ENCODE results near the gene DDN. TPM values are rescaled to one million over a fixed set of nuclear protein-coding genes. Genes with fewer than 3 reads are reported as not detected.

The DDN gene
- total RNA-seq, 4 donors from 2014 or later = 26.8 to 415 (median 232) TPM

DNA sequence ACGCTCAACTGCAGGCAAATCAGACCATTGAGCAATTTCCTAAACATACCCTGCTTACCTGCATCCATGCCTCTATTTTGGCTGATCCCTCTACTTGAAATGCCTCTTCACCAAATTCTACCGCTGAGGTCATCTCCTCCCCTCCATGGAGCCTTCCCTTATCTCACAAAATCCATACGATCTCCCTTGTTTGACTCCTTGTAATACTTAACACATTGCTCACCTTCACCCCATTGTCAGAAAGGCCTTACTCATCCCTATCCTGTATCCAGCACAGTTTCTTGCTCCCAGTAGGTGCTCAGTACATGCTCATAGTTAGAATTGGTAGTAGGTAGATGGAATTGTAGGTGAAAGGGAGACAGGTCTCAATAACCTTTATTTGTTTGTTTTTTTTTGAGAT, 5.4 kb downstream of the DDN start:
- in situ Hi-C loops (cut with MboI; ENCODE audit: low sequenced_read_pairs in 4 of 4) (loop anchor here in 1 of 4 donors (25.0 kb wide), 1 partner anchor 131 kb away; the partner anchor contains the start of genes DDX23 and RND1), intact Hi-C loops (cut with DNase I; ENCODE audit: low total_unique reads) (no loop called here)
- ATAC-seq (no peak), DNase-seq (no peak)
- TF ChIP-seq, protein P1, sequence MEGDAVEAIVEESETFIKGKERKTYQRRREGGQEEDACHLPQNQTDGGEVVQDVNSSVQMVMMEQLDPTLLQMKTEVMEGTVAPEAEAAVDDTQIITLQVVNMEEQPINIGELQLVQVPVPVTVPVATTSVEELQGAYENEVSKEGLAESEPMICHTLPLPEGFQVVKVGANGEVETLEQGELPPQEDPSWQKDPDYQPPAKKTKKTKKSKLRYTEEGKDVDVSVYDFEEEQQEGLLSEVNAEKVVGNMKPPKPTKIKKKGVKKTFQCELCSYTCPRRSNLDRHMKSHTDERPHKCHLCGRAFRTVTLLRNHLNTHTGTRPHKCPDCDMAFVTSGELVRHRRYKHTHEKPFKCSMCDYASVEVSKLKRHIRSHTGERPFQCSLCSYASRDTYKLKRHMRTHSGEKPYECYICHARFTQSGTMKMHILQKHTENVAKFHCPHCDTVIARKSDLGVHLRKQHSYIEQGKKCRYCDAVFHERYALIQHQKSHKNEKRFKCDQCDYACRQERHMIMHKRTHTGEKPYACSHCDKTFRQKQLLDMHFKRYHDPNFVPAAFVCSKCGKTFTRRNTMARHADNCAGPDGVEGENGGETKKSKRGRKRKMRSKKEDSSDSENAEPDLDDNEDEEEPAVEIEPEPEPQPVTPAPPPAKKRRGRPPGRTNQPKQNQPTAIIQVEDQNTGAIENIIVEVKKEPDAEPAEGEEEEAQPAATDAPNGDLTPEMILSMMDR (IDR thresholded peaks at IDR 0.05 in 4 of 5, conservative IDR thresholded peaks at IDR 0.05 in 1 of 5) = no peak
- TF ChIP-seq POLR2A (IDR thresholded peaks at IDR 0.05) = no peak
- Histone ChIP-seq H3K4me3 (no peak overlapping the region), H3K4me1 (peaks cover 17 to 26% of the 10 kb centered on the region in 2 donors), H3K36me3 (no peaks in the 10 kb centered on the region), H3K9me3 (no peaks in the 10 kb centered on the region), H3K27ac (no peak overlapping the region), H3K27me3 (peaks cover 0 to 29% (median 12%) of the 10 kb centered on the region in 3 donors)

DNA sequence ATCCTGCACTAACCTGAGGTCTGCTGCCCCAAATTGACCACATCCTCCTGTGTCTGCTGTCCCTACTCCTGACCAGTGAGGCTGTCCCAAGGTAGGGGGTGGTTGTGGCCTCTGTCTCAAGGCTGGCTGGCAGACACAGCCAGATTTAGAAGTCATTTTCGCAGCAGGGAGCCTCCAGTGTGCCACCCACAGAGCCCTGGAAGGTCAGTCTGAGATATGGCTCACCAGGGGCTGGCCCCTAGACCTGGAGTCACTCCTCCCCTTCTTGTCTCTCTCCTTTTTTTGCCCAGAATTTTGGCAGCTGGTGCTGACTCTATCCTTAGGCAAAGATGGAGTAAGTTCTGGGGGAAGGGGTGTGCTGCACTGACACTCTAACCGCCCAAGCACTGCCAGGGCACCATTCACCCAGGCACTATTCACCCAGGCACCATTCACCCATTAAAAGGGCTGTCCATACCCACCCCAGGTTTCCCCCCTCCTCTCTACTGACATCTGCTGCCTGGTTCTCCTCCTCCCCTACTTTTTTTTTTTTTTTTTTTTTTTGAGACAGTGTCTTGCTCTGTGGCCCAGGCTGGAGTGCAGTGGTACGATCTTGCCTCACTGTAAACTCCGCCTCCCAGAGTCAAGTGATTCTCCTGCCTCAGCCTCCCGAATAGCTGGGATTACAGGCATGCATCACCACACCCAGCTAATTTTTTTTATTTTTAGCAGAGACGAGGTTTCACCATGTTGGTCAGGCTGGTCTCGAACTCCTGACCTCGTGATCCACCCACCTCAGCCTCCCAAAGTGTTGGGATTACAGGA, 7.7 kb downstream of the DDN start:
- DNase-seq = no peak
- ATAC-seq = no peak
- intact Hi-C loops (cut with DNase I; ENCODE audit: low total_unique reads) = no loop called here
- no peaks in the 10 kb centered on the region for H3K36me3 ChIP-seq
- no peak overlapping the region for H3K27ac ChIP-seq
- no peak for TF ChIP-seq POLR2A (IDR thresholded peaks at IDR 0.05)
- TF ChIP-seq, protein P1 (IDR thresholded peaks at IDR 0.05 in 4 of 5, conservative IDR thresholded peaks at IDR 0.05 in 1 of 5) = no peak
- no peak overlapping the region for H3K4me3 ChIP-seq
- H3K4me1 ChIP-seq = peaks cover 6 to 8% of the 10 kb centered on the region in 2 donors
- H3K9me3 ChIP-seq = no peaks in the 10 kb centered on the region
- H3K27me3 ChIP-seq = peaks cover 0 to 15% (median 8%) of the 10 kb centered on the region in 3 donors
- in situ Hi-C loops (cut with MboI; ENCODE audit: low sequenced_read_pairs in 4 of 4) = loop anchor here in 1 of 4 donors (25.0 kb wide), 1 partner anchor 129 kb away; the partner anchor contains the start of genes DDX23 and RND1

DNA sequence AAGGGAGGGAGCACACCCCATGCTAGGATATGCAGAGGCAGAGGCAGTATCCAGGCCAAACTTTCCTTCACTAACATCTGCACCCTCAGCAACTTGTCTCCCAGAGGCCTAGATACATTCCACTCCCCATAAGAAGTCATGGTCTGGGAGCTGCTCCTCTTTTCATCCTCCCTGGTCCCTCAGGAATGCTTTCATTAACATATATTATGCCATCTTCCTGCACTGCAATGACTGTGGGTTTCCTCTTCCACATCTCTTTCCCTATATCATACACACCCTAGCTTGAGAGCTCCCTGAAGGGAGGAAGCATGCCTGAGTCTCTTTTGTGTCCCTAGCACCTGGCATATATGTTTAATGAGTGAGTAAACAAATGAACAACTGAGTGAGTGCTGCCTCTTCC, 8.6 kb downstream of the DDN start:
- peaks cover 0 to 12% (median 8%) of the 10 kb centered on the region in 3 donors for H3K27me3 ChIP-seq
- intact Hi-C loops (cut with DNase I; ENCODE audit: low total_unique reads) = no loop called here
- H3K9me3 ChIP-seq = no peaks in the 10 kb centered on the region
- in situ Hi-C loops (cut with MboI; ENCODE audit: low sequenced_read_pairs in 4 of 4) = loop anchor here in 1 of 4 donors (25.0 kb wide), 1 partner anchor 128 kb away; the partner anchor contains the start of genes DDX23 and RND1
- TF ChIP-seq, protein P1 (IDR thresholded peaks at IDR 0.05 in 4 of 5, conservative IDR thresholded peaks at IDR 0.05 in 1 of 5) = no peak
- TF ChIP-seq POLR2A (IDR thresholded peaks at IDR 0.05) = no peak
- H3K36me3 ChIP-seq = no peaks in the 10 kb centered on the region
- H3K27ac ChIP-seq = no peak overlapping the region
- DNase-seq = no peak
- H3K4me1 ChIP-seq = peaks cover 9% of the 10 kb centered on the region in 2 donors
- no peak overlapping the region for H3K4me3 ChIP-seq
- ATAC-seq = no peak

DNA sequence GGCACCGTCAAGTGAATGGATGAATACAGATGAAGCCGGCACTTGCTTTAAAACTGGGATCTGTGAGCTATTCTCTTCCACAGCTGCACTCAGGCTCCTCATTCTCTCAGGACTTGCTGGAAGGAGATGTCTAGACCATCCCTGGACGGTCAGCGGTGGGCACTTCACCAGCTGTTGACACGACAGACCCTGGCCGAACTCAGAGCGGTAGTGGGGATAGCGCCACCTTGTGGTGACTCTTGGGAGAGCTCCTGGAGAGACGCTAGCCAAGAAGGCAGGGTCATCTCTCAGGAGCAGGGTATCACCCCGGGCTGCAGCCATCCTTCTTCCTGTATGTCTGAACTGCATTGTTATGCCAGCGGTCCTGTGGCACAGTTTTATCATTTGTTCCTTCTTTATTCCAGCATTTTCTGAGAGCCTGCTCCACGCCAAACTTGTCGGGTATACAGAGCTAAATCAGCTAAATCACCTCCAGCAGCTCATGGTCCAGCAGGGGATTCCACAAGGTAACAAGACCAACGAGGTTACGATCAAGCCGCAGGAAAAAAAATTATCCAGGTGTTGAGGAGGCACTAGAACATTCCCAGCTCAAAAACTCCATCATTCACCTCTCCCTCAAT, 11.0 kb downstream of the DDN start:
- ATAC-seq = peak in 1 of 2 donors; percentile 80

More for the DNA sequence above, 11.0 kb downstream of the DDN start:
- in situ Hi-C loops (cut with MboI; ENCODE audit: low sequenced_read_pairs in 4 of 4) (loop anchor here in 1 of 4 donors (25.0 kb wide), 1 partner anchor 126 kb away; the partner anchor contains the start of genes DDX23 and RND1), intact Hi-C loops (cut with DNase I; ENCODE audit: low total_unique reads) (no loop called here)
- TF ChIP-seq POLR2A (IDR thresholded peaks at IDR 0.05) = no peak
- TF ChIP-seq, protein P1 (IDR thresholded peaks at IDR 0.05 in 4 of 5, conservative IDR thresholded peaks at IDR 0.05 in 1 of 5) = peak; percentile 56 to 90 (median 77)
- no peak overlapping the region for H3K27ac ChIP-seq
- H3K9me3 ChIP-seq = no peaks in the 10 kb centered on the region
- no peaks in the 10 kb centered on the region for H3K36me3 ChIP-seq
- H3K27me3 ChIP-seq = peaks cover 0 to 6% (median 5%) of the 10 kb centered on the region in 3 donors
- H3K4me1 ChIP-seq = peaks cover 8 to 10% of the 10 kb centered on the region in 2 donors
- DNase-seq = peak in 1 of 2 donors; percentile 59
- H3K4me3 ChIP-seq = no peak overlapping the region

All from gastrocnemius medialis (tissue), 4 donors.